ENCODE results near the gene MYH9. TPM values are rescaled to one million over a fixed set of nuclear protein-coding genes. Genes with fewer than 3 reads are reported as not detected.
"Not testable (repeated sequence)": the region's sequence is repeated elsewhere in the genome, so short reads cannot be mapped to it uniquely, and the experiment has no call there.

Gene MYH9
- total RNA-seq, 1 experiment from 2014 or later: 758 TPM

DNA sequence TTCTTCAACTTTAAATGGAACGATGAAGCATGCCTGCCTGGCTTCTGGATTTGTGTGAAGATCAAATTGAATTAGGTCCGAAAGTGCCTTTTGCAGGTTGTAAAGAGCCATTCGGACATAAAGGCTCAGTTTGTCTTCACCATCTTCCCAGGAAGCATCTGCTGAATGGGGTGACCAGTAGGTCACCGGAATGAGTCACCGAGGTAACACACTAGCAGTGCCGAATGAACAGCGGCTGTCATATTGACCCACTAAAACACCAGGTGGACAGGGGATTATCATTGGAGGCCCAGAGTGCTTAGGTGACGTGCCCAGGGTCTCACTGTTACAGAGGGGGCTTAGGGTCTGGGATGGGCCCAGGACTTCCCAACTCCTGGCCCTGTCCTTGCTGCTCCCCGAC is 43.1 kb upstream of the MYH9 start:
- H3K27ac ChIP-seq: no peak overlapping the region
- BruUV-seq (replicated peaks): no TSS peak
- CTCF ChIA-PET: no interaction called here

GRCh38 chr22:36427952-36428351 is 40.2 kb upstream of the MYH9 start:
- H3K4me3 ChIP-seq; intact Hi-C loops (cut with micrococcal nuclease; ENCODE audit: unreplicated experiment); H2AFZ ChIP-seq; BruUV-seq (replicated peaks); H3K36me3 ChIP-seq (ENCODE audit: low read depth); H4K20me1 ChIP-seq (ENCODE audit: insufficient read depth); H3K27me3 ChIP-seq (ENCODE audit: insufficient read depth, low read depth); H3K27ac ChIP-seq; H3F3A ChIP-seq (ENCODE audit: insufficient read depth, low read depth); H3K9me3 ChIP-seq (ENCODE audit: insufficient read depth, low read depth); CTCF ChIA-PET; POLR2A ChIA-PET (ENCODE audit: unreplicated experiment); H3K79me2 ChIP-seq (ENCODE audit: low read depth); H3K9me2 ChIP-seq (ENCODE audit: insufficient read depth); H3K4me2 ChIP-seq; DNase-seq: not testable (repeated sequence)
- peaks cover 27% of the 10 kb centered on the region for H3K4me1 ChIP-seq (replicated peaks; ENCODE audit: insufficient read depth)

More for the DNA sequence above, 43.1 kb upstream of the MYH9 start:
- no peaks in the 10 kb centered on the region for H3K9me2 ChIP-seq (ENCODE audit: insufficient read depth)
- H3K27me3 ChIP-seq (ENCODE audit: insufficient read depth, low read depth): no peaks in the 10 kb centered on the region
- peaks cover 49% of the 10 kb centered on the region for H3K4me1 ChIP-seq (replicated peaks; ENCODE audit: insufficient read depth)
- DNase-seq: peak in 1 of 2 experiments; percentile 56
- TF ChIP-seq EZH2 (IDR thresholded peaks at IDR 0.05; ENCODE audit: low read depth) (no peak), CTCF (conservative IDR thresholded peaks at IDR 0.05) (no peak)
- H3K4me3 ChIP-seq: no peak overlapping the region
- peak overlapping the region; percentile 2 for H3K4me2 ChIP-seq
- H3F3A ChIP-seq (ENCODE audit: insufficient read depth, low read depth): peaks cover 19% of the 10 kb centered on the region
- H2AFZ ChIP-seq: no peak overlapping the region
- intact Hi-C loops (cut with micrococcal nuclease; ENCODE audit: unreplicated experiment): no loop called here
- no peaks in the 10 kb centered on the region for H3K36me3 ChIP-seq (ENCODE audit: low read depth)
- no peaks in the 10 kb centered on the region for H3K79me2 ChIP-seq (ENCODE audit: low read depth)
- no peaks in the 10 kb centered on the region for H3K9me3 ChIP-seq (ENCODE audit: insufficient read depth, low read depth)
- POLR2A ChIA-PET (ENCODE audit: unreplicated experiment): no interaction called here
- H4K20me1 ChIP-seq (ENCODE audit: insufficient read depth): no peaks in the 10 kb centered on the region

- Histone ChIP-seq H3F3A (ENCODE audit: insufficient read depth, low read depth) (peaks cover 10% of the 10 kb centered on the region), H3K4me1 (replicated peaks; ENCODE audit: insufficient read depth) (peaks cover 17% of the 10 kb centered on the region), H4K20me1 (ENCODE audit: insufficient read depth) (no peaks in the 10 kb centered on the region), H3K4me2 (no peak overlapping the region), H3K79me2 (ENCODE audit: low read depth) (no peaks in the 10 kb centered on the region), H2AFZ (no peak overlapping the region), H3K9me3 (ENCODE audit: insufficient read depth, low read depth) (no peaks in the 10 kb centered on the region), H3K4me3 (no peak overlapping the region), H3K27ac (no peak overlapping the region), H3K36me3 (ENCODE audit: low read depth) (no peaks in the 10 kb centered on the region), H3K9me2 (ENCODE audit: insufficient read depth) (no peaks in the 10 kb centered on the region), H3K27me3 (ENCODE audit: insufficient read depth, low read depth) (no peaks in the 10 kb centered on the region)
- intact Hi-C loops (cut with micrococcal nuclease; ENCODE audit: unreplicated experiment): no loop called here
- CTCF ChIA-PET: interaction anchor here (0.6 kb wide), 1 partner anchor 1046 kb away, joined by 7 read pairs; no protein-coding TSS in a partner anchor
- no peak for TF ChIP-seq CTCF (conservative IDR thresholded peaks at IDR 0.05)
- TF ChIP-seq EZH2 (IDR thresholded peaks at IDR 0.05; ENCODE audit: low read depth): no peak
- no peak for DNase-seq
- POLR2A ChIA-PET (ENCODE audit: unreplicated experiment): interaction anchor here (0.6 kb wide), 2 partner anchors 25 to 51 kb away, joined by 3 to 28 read pairs; no protein-coding TSS in a partner anchor
- no TSS peak for BruUV-seq (replicated peaks)
Measured at GRCh38 chr22:36425977-36426523, 38.3 kb upstream of the MYH9 start.
